Effector memory CD8-positive, alpha-beta T cell (primary cell): Measurements from ENCODE around the gene DCAF16.

Experiments used
- ATAC-seq: fragments of 150-1000 bp; cut with Tn5 transposase; replicated peaks from 2 replicates; pipeline ENCODE4 v1.10.0; 2021; ENCODE audit warnings: mild to moderate bottlenecking, moderate library complexity
- DNase-seq, 3 experiments: peaks; one replicate each; pipeline ENCODE4 v3.0.0; 2021
- H3K27ac Mint-ChIP-seq, 2 donors: one replicate each; pipeline ENCODE4 v1.8.0; 2022; ENCODE audit warnings: mild to moderate bottlenecking in 2 of 2, mixed read lengths in 2 of 2, moderate library complexity in 2 of 2
- H3K27me3 Mint-ChIP-seq, 2 donors: one replicate each; pipeline ENCODE4 v1.8.0; 2022; ENCODE audit warnings: mixed read lengths in 2 of 2
- H3K36me3 Mint-ChIP-seq: one replicate; pipeline ENCODE4 v1.8.0; 2022; ENCODE audit warnings: mild to moderate bottlenecking, moderate library complexity, mixed read lengths; ENCODE audit not compliant: insufficient read depth
- H3K4me1 Mint-ChIP-seq, 2 donors: one replicate each; pipeline ENCODE4 v1.8.0; 2022; ENCODE audit warnings: low read depth in 2 of 2, mixed read lengths in 2 of 2
- H3K4me3 Mint-ChIP-seq, 2 donors: one replicate each; pipeline ENCODE4 v1.8.0; 2022; ENCODE audit warnings: mild to moderate bottlenecking in 2 of 2, mixed read lengths in 2 of 2, moderate library complexity in 2 of 2
- H3K9me3 Mint-ChIP-seq, 2 donors: one replicate each; pipeline ENCODE4 v1.8.0; 2022; ENCODE audit warnings: mixed read lengths in 2 of 2

The DCAF16 gene

DNA sequence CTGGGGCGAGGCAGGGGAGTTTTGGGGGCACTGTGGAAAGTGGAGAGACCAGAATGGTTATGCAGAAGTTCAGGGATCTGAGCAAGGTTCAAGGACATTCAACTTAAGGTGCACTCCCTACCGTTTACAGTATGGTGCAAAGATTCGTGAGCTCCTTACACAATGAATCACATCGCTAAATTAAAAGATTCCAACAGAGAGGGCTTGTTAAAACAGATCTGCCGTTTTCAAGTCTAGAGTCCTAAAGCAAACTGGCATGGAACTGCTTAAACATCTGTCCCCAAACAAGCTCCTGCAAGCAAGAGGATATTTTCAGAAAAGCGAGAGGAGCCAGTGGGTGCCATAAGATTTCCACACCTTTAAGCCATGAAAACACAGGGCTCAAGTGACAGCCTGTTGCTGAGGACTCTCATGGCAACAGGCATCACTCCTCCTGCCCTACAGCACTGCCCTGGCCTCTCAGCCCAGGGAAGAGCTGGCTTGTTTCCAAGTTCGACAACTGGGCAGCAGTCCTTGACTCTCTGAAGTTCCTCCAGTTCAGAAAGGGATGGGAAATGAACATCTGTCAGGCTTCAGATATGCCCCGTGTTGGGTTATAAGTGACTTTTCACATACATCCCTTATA lies 39.2 kb downstream of the DCAF16 start:
- ATAC-seq (no peak), DNase-seq (no peak)
- H3K4me3 Mint-ChIP-seq: no peak overlapping the region
- no peaks in the 10 kb centered on the region for H3K4me1 Mint-ChIP-seq
- no peak overlapping the region for H3K27ac Mint-ChIP-seq
- H3K36me3 Mint-ChIP-seq: no peaks in the 10 kb centered on the region
- peaks cover 16 to 40% of the 10 kb centered on the region in 2 donors for H3K27me3 Mint-ChIP-seq
- H3K9me3 Mint-ChIP-seq: no peaks in the 10 kb centered on the region

- ATAC-seq (no peak), DNase-seq (no peak)
- no peak overlapping the region for H3K4me3 Mint-ChIP-seq
- H3K9me3 Mint-ChIP-seq: no peaks in the 10 kb centered on the region
- H3K27me3 Mint-ChIP-seq: peaks cover 16 to 40% of the 10 kb centered on the region in 2 donors
- peaks cover under 1 to 2% of the 10 kb centered on the region in 2 donors for H3K4me1 Mint-ChIP-seq
- H3K36me3 Mint-ChIP-seq: no peaks in the 10 kb centered on the region
- H3K27ac Mint-ChIP-seq: no peak overlapping the region
These were observed 39.7 kb downstream of the DCAF16 start for GRCh38 chr4:17770845-17771244.

- no peak for DNase-seq
- ATAC-seq: no peak
- Mint-ChIP-seq H3K36me3 (no peaks in the 10 kb centered on the region), H3K4me3 (no peak overlapping the region), H3K27me3 (peaks cover 16 to 40% of the 10 kb centered on the region in 2 donors), H3K27ac (no peak overlapping the region), H3K4me1 (peaks cover 7 to 8% of the 10 kb centered on the region in 2 donors), H3K9me3 (no peaks in the 10 kb centered on the region)
These were observed 41.0 kb downstream of the DCAF16 start for GRCh38 chr4:17769406-17770174.

- peaks cover 7 to 8% of the 10 kb centered on the region in 2 donors for H3K4me1 Mint-ChIP-seq
These were observed 43.6 kb downstream of the DCAF16 start for GRCh38 chr4:17766826-17767458.

GRCh38 chr4:17765514-17766286 lies 44.9 kb downstream of the DCAF16 start:
- Mint-ChIP-seq H3K4me1 (peaks cover 7 to 8% of the 10 kb centered on the region in 2 donors), H3K4me3 (peak overlapping the region in 1 of 2 donors; percentile 42), H3K27ac (peak overlapping the region; percentile 23 to 57), H3K27me3 (peaks cover 19 to 24% of the 10 kb centered on the region in 2 donors), H3K36me3 (no peaks in the 10 kb centered on the region), H3K9me3 (no peaks in the 10 kb centered on the region)
- DNase-seq: peak in 1 of 3 experiments; percentile 2
- peak; percentile 56 for ATAC-seq

More at GRCh38 chr4:17766826-17767458, 43.6 kb downstream of the DCAF16 start:
- no peak overlapping the region for H3K27ac Mint-ChIP-seq
- H3K4me3 Mint-ChIP-seq: no peak overlapping the region
- ATAC-seq (no peak), DNase-seq (no peak)
- no peaks in the 10 kb centered on the region for H3K36me3 Mint-ChIP-seq
- H3K9me3 Mint-ChIP-seq: no peaks in the 10 kb centered on the region
- H3K27me3 Mint-ChIP-seq: peaks cover 15 to 27% of the 10 kb centered on the region in 2 donors

DNA sequence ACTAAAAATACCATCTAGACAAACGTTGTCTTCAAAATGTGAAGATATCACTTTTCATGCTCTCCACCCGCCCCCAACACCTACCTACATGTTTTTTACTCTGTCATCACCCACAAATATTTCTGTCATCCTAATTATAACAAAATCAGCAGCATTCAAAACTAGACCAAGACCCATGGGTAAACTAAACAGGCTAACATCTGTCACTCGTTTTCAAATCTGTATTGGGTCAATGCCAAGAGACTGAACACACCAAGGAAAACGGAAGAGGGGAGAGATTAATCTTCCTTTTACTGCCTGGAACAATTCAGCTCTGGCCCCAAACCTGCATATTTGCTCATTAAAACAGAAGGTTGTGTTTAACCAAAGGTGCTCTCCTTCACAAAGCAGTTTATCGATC lies 46.6 kb downstream of the DCAF16 start:
- ATAC-seq (no peak), DNase-seq (no peak)
- H3K36me3 Mint-ChIP-seq: no peaks in the 10 kb centered on the region
- H3K27me3 Mint-ChIP-seq: peaks cover 13 to 19% of the 10 kb centered on the region in 2 donors
- peaks cover 7 to 8% of the 10 kb centered on the region in 2 donors for H3K4me1 Mint-ChIP-seq
- no peak overlapping the region for H3K27ac Mint-ChIP-seq
- H3K4me3 Mint-ChIP-seq: no peak overlapping the region
- H3K9me3 Mint-ChIP-seq: no peaks in the 10 kb centered on the region

DNA sequence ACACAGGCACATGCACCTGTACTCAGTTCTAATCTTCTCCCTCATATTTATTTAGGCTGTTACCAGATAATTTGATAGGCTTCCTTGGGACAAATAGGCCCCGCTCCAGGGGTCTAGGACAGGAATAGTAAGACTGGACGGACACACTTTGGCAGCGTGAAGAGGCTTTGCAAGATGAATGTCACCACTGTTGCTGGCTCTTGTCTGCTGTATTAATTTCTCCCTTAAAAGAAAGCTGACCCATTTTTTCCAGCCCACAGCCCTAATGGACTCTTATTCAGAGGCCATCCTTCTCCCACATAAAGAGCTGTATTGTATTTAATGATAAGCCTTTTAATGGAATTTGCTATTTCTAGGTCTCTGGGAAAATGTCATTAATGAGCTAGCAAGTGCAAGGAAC lies 47.1 kb downstream of the DCAF16 start:
- peaks cover 7 to 8% of the 10 kb centered on the region in 2 donors for H3K4me1 Mint-ChIP-seq
- H3K27ac Mint-ChIP-seq: no peak overlapping the region
- H3K27me3 Mint-ChIP-seq: peaks cover 14 to 19% of the 10 kb centered on the region in 2 donors
- ATAC-seq (no peak), DNase-seq (no peak)
- H3K9me3 Mint-ChIP-seq: no peaks in the 10 kb centered on the region
- H3K4me3 Mint-ChIP-seq: no peak overlapping the region
- H3K36me3 Mint-ChIP-seq: no peaks in the 10 kb centered on the region

DNA sequence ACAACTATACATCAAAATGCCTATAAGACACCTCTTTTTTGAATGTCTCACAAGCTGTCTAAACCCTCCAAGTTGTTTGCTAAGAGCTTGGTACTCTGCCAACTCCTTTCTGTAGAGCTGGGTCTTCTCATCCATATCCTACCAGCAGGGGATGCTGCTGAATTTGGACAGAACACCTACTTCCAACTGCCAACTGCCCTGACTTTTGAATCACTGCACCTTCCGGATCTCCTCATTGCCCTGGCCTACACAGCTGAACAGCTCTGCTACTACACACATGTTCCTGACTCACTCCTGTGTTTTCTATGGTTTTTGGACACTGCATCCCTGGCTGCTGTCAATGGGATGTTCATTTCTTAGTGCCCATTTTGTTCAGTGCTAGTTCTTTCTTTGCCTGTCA lies 47.8 kb downstream of the DCAF16 start:
- no peak for ATAC-seq
- no peak overlapping the region for H3K27ac Mint-ChIP-seq

GRCh38 chr4:17761062-17761461 lies 49.5 kb downstream of the DCAF16 start:
- Mint-ChIP-seq H3K4me3 (no peak overlapping the region), H3K9me3 (no peaks in the 10 kb centered on the region), H3K4me1 (peaks cover 7 to 8% of the 10 kb centered on the region in 2 donors), H3K27me3 (peaks cover 14 to 19% of the 10 kb centered on the region in 2 donors), H3K36me3 (no peaks in the 10 kb centered on the region), H3K27ac (no peak overlapping the region)
- DNase-seq (no peak), ATAC-seq (no peak)

More for the DNA sequence above, 47.8 kb downstream of the DCAF16 start:
- no peak for DNase-seq
- H3K4me1 Mint-ChIP-seq: peaks cover 7 to 8% of the 10 kb centered on the region in 2 donors
- no peak overlapping the region for H3K4me3 Mint-ChIP-seq
- no peaks in the 10 kb centered on the region for H3K36me3 Mint-ChIP-seq
- H3K9me3 Mint-ChIP-seq: no peaks in the 10 kb centered on the region
- peaks cover 14 to 19% of the 10 kb centered on the region in 2 donors for H3K27me3 Mint-ChIP-seq

GRCh38 chr4:17760626-17761025 lies 49.9 kb downstream of the DCAF16 start:
- no peak overlapping the region for H3K4me3 Mint-ChIP-seq
- peaks cover 18 to 23% of the 10 kb centered on the region in 2 donors for H3K27me3 Mint-ChIP-seq
- no peaks in the 10 kb centered on the region for H3K9me3 Mint-ChIP-seq
- no peaks in the 10 kb centered on the region for H3K36me3 Mint-ChIP-seq
- no peak overlapping the region for H3K27ac Mint-ChIP-seq
- DNase-seq (no peak), ATAC-seq (no peak)
- peaks cover 3 to 4% of the 10 kb centered on the region in 2 donors for H3K4me1 Mint-ChIP-seq

DNA sequence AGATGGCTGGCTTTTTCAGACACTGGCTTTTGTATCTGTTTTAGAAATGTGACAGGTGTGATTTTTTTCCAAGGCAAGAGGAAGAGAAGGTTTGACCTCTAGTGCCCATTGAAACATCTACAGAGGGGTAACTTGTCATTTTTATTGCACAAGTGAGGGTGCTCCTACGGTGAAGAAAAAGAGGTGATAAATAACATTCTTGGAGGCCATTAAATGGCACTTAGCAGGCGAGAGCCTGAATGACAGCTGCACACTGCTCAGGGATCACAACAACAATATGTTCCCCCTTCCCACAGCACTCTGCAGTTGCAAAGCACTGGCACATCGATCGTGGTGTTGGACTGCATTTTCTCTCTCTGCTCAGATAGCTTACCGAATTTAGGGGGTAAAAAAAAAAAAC lies 52.1 kb downstream of the DCAF16 start:
- H3K4me1 Mint-ChIP-seq: no peaks in the 10 kb centered on the region
- no peaks in the 10 kb centered on the region for H3K36me3 Mint-ChIP-seq
- no peak for DNase-seq
- ATAC-seq: no peak
- H3K9me3 Mint-ChIP-seq: no peaks in the 10 kb centered on the region
- no peak overlapping the region for H3K4me3 Mint-ChIP-seq
- H3K27ac Mint-ChIP-seq: no peak overlapping the region
- H3K27me3 Mint-ChIP-seq: peaks cover 28 to 33% of the 10 kb centered on the region in 2 donors

DNA sequence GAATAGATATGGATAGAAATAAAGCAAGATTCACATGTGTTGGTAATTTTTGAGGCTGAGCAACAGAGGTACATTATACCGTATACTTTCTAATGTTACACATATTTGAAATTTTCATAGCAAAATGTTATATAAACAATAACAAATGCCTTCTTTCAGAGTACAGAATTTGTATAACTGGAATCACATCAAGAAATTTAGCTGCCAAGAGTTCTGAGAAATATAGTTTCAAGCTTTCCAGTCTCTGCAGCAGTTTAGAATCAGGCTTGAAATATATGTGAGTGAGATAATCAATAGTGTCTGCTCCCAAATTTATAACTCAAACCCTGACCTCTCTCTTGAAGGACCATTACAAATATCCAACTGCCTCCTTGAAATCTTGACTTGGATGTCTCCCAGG lies 52.9 kb downstream of the DCAF16 start:
- Mint-ChIP-seq H3K36me3 (no peaks in the 10 kb centered on the region), H3K27me3 (peaks cover 34 to 38% of the 10 kb centered on the region in 2 donors), H3K4me3 (no peak overlapping the region), H3K4me1 (no peaks in the 10 kb centered on the region), H3K27ac (no peak overlapping the region), H3K9me3 (no peaks in the 10 kb centered on the region)
- no peak for DNase-seq
- ATAC-seq: no peak

DNA sequence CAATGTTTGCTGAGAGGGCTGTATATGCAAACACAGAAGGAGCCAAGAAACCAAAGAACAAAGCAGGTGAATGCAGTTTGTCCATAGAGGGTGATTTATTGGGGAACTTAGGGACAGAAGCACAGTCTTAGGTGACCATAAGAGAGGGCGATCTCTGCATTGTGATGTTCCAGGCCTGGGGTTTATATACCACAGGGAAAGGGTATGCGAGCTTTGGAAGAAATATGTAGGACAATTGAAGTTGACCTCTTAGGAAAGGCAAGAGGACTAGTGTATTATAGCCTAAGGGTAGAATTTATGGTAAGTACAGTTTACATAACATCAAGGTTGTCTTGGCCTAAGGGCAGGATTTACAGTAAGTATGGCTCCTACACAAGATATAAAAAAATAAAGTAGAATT lies 56.9 kb downstream of the DCAF16 start:
- Mint-ChIP-seq H3K36me3 (no peaks in the 10 kb centered on the region), H3K27ac (no peak overlapping the region), H3K27me3 (peaks cover 20 to 46% of the 10 kb centered on the region in 2 donors), H3K4me1 (no peaks in the 10 kb centered on the region), H3K4me3 (no peak overlapping the region), H3K9me3 (no peaks in the 10 kb centered on the region)
- DNase-seq (no peak), ATAC-seq (no peak)
